ENCODE measurements around the gene LGALS3BP. TPM values are rescaled to one million over a fixed set of nuclear protein-coding genes. Genes with fewer than 3 reads are reported as not detected.

The LGALS3BP gene
- total and polyA plus RNA-seq, 2 of the 13 experiments (the other 11 are each of a cell fraction or from before 2014, with no cell fraction given), result 137 to 332 TPM

GRCh38 chr17:79009397-79010303, 29.9 kb upstream of the LGALS3BP start, which contains the start of gene CANT1 (continued):
- TF ChIP-seq GRHL1 (CRISPR knock-in tag; conservative IDR thresholded peaks at IDR 0.05) (no peak), GZF1 (CRISPR knock-in tag; IDR thresholded peaks at IDR 0.05) (no peak), CC2D1A (CRISPR knock-in tag; IDR thresholded peaks at IDR 0.05) (no peak), ZNF230 (CRISPR knock-in tag; IDR thresholded peaks at IDR 0.05) (no peak; the same call in 1 of the 2 replicates), ZNF746 (CRISPR knock-in tag; IDR thresholded peaks at IDR 0.05) (no peak), ZNF749 (CRISPR knock-in tag; IDR thresholded peaks at IDR 0.05; ENCODE audit: borderline replicate concordance) (no peak), ZNF878 (CRISPR knock-in tag; IDR thresholded peaks at IDR 0.05) (no peak), ZNF317 (CRISPR knock-in tag; IDR thresholded peaks at IDR 0.05) (peak; percentile 69; the same call in 1 of the 2 replicates), CEBPG (CRISPR knock-in tag; IDR thresholded peaks at IDR 0.05) (no peak), ZSCAN29 (CRISPR knock-in tag; conservative IDR thresholded peaks at IDR 0.05) (no peak), NR1H2 (CRISPR knock-in tag; IDR thresholded peaks at IDR 0.05; ENCODE audit: borderline replicate concordance, low read depth) (no peak), SRSF9 (IDR thresholded peaks at IDR 0.05; ENCODE audit: borderline replicate concordance, insufficient read depth, low read depth, low read length, poor library complexity, severe bottlenecking) (no peak), BHLHE40 (IDR thresholded peaks at IDR 0.05; ENCODE audit: low read length) (no peak), ZNF282 (IDR thresholded peaks at IDR 0.05; ENCODE audit: partially characterized antibody) (no peak), MXI1 (IDR thresholded peaks at IDR 0.05; ENCODE audit: borderline replicate concordance, low read depth, low read length) (peak; percentile 78; the same call in 2 of the 3 replicates), ZSCAN9 (CRISPR knock-in tag; IDR thresholded peaks at IDR 0.05; ENCODE audit: borderline replicate concordance) (peak; percentile 28; the same call in 1 of the 2 replicates), TARDBP (CRISPR knock-in tag; IDR thresholded peaks at IDR 0.05) (peak; percentile 56; the same call in 1 of the 2 replicates), TEAD3 (CRISPR knock-in tag; optimal IDR thresholded peaks at IDR 0.05; ENCODE audit: borderline replicate concordance) (peak; percentile 63), ZSCAN31 (CRISPR knock-in tag; IDR thresholded peaks at IDR 0.05; ENCODE audit: low read depth) (peak; percentile 71; the same call in 1 of the 2 replicates), ZNF513 (CRISPR knock-in tag; conservative IDR thresholded peaks at IDR 0.05) (no peak)
- TF ChIP-seq, protein P1, sequence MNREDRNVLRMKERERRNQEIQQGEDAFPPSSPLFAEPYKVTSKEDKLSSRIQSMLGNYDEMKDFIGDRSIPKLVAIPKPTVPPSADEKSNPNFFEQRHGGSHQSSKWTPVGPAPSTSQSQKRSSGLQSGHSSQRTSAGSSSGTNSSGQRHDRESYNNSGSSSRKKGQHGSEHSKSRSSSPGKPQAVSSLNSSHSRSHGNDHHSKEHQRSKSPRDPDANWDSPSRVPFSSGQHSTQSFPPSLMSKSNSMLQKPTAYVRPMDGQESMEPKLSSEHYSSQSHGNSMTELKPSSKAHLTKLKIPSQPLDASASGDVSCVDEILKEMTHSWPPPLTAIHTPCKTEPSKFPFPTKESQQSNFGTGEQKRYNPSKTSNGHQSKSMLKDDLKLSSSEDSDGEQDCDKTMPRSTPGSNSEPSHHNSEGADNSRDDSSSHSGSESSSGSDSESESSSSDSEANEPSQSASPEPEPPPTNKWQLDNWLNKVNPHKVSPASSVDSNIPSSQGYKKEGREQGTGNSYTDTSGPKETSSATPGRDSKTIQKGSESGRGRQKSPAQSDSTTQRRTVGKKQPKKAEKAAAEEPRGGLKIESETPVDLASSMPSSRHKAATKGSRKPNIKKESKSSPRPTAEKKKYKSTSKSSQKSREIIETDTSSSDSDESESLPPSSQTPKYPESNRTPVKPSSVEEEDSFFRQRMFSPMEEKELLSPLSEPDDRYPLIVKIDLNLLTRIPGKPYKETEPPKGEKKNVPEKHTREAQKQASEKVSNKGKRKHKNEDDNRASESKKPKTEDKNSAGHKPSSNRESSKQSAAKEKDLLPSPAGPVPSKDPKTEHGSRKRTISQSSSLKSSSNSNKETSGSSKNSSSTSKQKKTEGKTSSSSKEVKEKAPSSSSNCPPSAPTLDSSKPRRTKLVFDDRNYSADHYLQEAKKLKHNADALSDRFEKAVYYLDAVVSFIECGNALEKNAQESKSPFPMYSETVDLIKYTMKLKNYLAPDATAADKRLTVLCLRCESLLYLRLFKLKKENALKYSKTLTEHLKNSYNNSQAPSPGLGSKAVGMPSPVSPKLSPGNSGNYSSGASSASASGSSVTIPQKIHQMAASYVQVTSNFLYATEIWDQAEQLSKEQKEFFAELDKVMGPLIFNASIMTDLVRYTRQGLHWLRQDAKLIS (CRISPR knock-in tag; IDR thresholded peaks at IDR 0.05), result no peak

Data from HepG2 (cell line).